Activated CD8-positive, alpha-beta T cell treated with anti-CD3 and anti-CD28 coated beads for 36 hours (primary cell): ENCODE measurements around the gene SMG6. TPM values are rescaled to one million over a fixed set of nuclear protein-coding genes. Genes with fewer than 3 reads are reported as not detected.

ENCODE experiments used
- ATAC-seq: fragments of 200-7000 bp; cut with Tn5 transposase; one replicate; pipeline ENCODE4 v1.10.0; 2021; ENCODE audit warnings: mild to moderate bottlenecking, moderate library complexity
- CTCF ChIA-PET: fragments of 350-600 bp; sonication (Branson Sonifier 250); formaldehyde crosslinking; loops from one replicate; lab custom pipeline; 2021; ENCODE audit warnings: antibody characterized with exemption; lab: Charles Lee
- POLR2A ChIA-PET: fragments of 350-600 bp; sonication (Branson Sonifier 250); formaldehyde crosslinking; loops from one replicate; lab custom pipeline; 2021; ENCODE audit warnings: antibody characterized with exemption; lab: Charles Lee
- DNase-seq: peaks from one replicate; pipeline ENCODE4 v3.0.0-alpha.2; 2020
- H3K27ac Mint-ChIP-seq: one replicate; pipeline ENCODE4 v1.8.0; 2021; ENCODE audit warnings: mild to moderate bottlenecking, mixed read lengths
- H3K27me3 Mint-ChIP-seq: one replicate; pipeline ENCODE4 v1.8.0; 2021; ENCODE audit warnings: mixed read lengths
- H3K36me3 Mint-ChIP-seq: one replicate; pipeline ENCODE4 v1.8.0; 2021; ENCODE audit warnings: low read depth, mixed read lengths
- H3K4me1 Mint-ChIP-seq: one replicate; pipeline ENCODE4 v1.8.0; 2021; ENCODE audit warnings: low read depth, mixed read lengths
- H3K4me3 Mint-ChIP-seq: one replicate; pipeline ENCODE4 v1.8.0; 2021; ENCODE audit warnings: mild to moderate bottlenecking, moderate library complexity, mixed read lengths
- H3K9me3 Mint-ChIP-seq: one replicate; pipeline ENCODE4 v1.8.0; 2021; ENCODE audit warnings: mixed read lengths
- CTCF ChIP-seq: fragments of 200-600 bp; IDR thresholded peaks from one replicate; pipeline ENCODE4 v1.8.0; 2022; ENCODE audit warnings: antibody characterized with exemption, mild to moderate bottlenecking
- intact Hi-C: fragments of 100-400 bp; cut with micrococcal nuclease; formaldehyde crosslinking; loops from one replicate; pipeline ENCODE4 v1.10.0; 2022
- total RNA-seq, 2 experiments: library from RNA; stranded (reverse); gene quantifications; one replicate each; pipeline ENCODE4 v1.2.3, GENCODE V29; 2021

SMG6 gene
- total RNA-seq, 2 experiments from 2014 or later: 39.6 to 40.4 TPM

GRCh38 chr17:2041561-2042389, 261.8 kb downstream of the SMG6 start, which contains the start of gene OVCA2:
Gene OVCA2, plus strand, starts transcription at chr17:2042022. Its CDS starts 26 bp downstream, at chr17:2042048.
- Mint-ChIP-seq H3K27me3 (no peaks in the 10 kb centered on the region), H3K4me1 (peaks cover 20% of the 10 kb centered on the region), H3K36me3 (peaks cover 22% of the 10 kb centered on the region), H3K9me3 (no peaks in the 10 kb centered on the region), H3K27ac (peak within 1 kb of the TSS; percentile 97), H3K4me3 (peak within 1 kb of the TSS; percentile 94)
- no peak for TF ChIP-seq CTCF
- ChIA-PET POLR2A (interaction anchor here (2.8 kb wide), 1 partner anchor 11 kb away, joined by 30 read pairs; the partner anchor contains the start of gene DPH1), CTCF (interaction anchor here (0.9 to 2.7 kb wide), 5 partner anchors 11 to 159 kb away, joined by 3 to 13 read pairs (median 4); partner anchors contain the start of genes DPH1 and HIC1)
- peak; percentile 97 for DNase-seq
- peak; percentile 93 for ATAC-seq
- intact Hi-C loops: no loop called here

GRCh38 chr17:2040942-2041560, 262.5 kb downstream of the SMG6 start:
- no peak for ATAC-seq
- no peaks in the 10 kb centered on the region for H3K9me3 Mint-ChIP-seq
- POLR2A ChIA-PET: interaction anchor here (1.7 to 2.8 kb wide), 2 partner anchors 10 to 324 kb away, joined by 4 to 30 read pairs; partner anchors contain the start of gene DPH1

GRCh38 chr17:2040219-2040827, 263.3 kb downstream of the SMG6 start:
- intact Hi-C loops: no loop called here
- no peak for ATAC-seq
- POLR2A ChIA-PET: interaction anchor here (1.7 to 2.8 kb wide), 2 partner anchors 9 to 323 kb away, joined by 4 to 30 read pairs; partner anchors contain the start of gene DPH1
- Mint-ChIP-seq H3K27me3 (no peaks in the 10 kb centered on the region), H3K36me3 (peaks cover 27% of the 10 kb centered on the region), H3K9me3 (no peaks in the 10 kb centered on the region), H3K4me1 (peaks cover 20% of the 10 kb centered on the region), H3K27ac (no peak overlapping the region), H3K4me3 (peak overlapping the region; percentile 35)
- TF ChIP-seq CTCF: no peak
- DNase-seq: no peak
- CTCF ChIA-PET: interaction anchor here (0.6 to 2.7 kb wide), 6 partner anchors 10 to 391 kb away, joined by 3 to 13 read pairs (median 4); partner anchors contain the start of genes DPH1 and HIC1

More at GRCh38 chr17:2040942-2041560, 262.5 kb downstream of the SMG6 start:
- Mint-ChIP-seq H3K36me3 (peaks cover 27% of the 10 kb centered on the region), H3K27ac (no peak overlapping the region), H3K4me1 (peaks cover 20% of the 10 kb centered on the region), H3K27me3 (no peaks in the 10 kb centered on the region), H3K4me3 (peak overlapping the region; percentile 94)
- DNase-seq: no peak
- TF ChIP-seq CTCF: no peak
- intact Hi-C loops: no loop called here
- CTCF ChIA-PET: interaction anchor here (0.6 to 2.7 kb wide), 8 partner anchors 10 to 391 kb away, joined by 3 to 13 read pairs (median 4); partner anchors contain the start of genes DPH1 and HIC1

GRCh38 chr17:2037155-2037554, 266.4 kb downstream of the SMG6 start:
- Mint-ChIP-seq H3K27ac (no peak overlapping the region), H3K9me3 (no peaks in the 10 kb centered on the region), H3K4me1 (peaks cover 12% of the 10 kb centered on the region), H3K4me3 (no peak overlapping the region), H3K36me3 (peaks cover 13% of the 10 kb centered on the region), H3K27me3 (no peaks in the 10 kb centered on the region)
- no peak for TF ChIP-seq CTCF
- ChIA-PET POLR2A (interaction anchor here (0.6 kb wide), 1 partner anchor 656 kb away, joined by 3 read pairs; no protein-coding TSS in a partner anchor), CTCF (interaction anchor here (1.8 kb wide), 1 partner anchor 17 kb away, joined by 8 read pairs; the partner anchor contains the start of gene HIC1)
- intact Hi-C loops: no loop called here
- no peak for ATAC-seq
- no peak for DNase-seq
